Ishikawa (cell line): Measurements from ENCODE around the gene SRA1.

Experiments
- CEBPB ChIP-seq: IDR thresholded peaks from 2 replicates; pipeline ENCODE4 v1.6.1; 2012
- CREB1 ChIP-seq: IDR thresholded peaks from 2 replicates; pipeline ENCODE4 v1.6.1; 2012; ENCODE audit warnings: low read depth
- EGR1 ChIP-seq: IDR thresholded peaks from 2 replicates; pipeline ENCODE4 v1.6.1; 2012
- EP300 ChIP-seq: IDR thresholded peaks from 2 replicates; pipeline ENCODE4 v1.6.1; 2012; ENCODE audit warnings: borderline replicate concordance
- FOXM1 ChIP-seq: IDR thresholded peaks from 2 replicates; pipeline ENCODE4 v1.6.1; 2012; ENCODE audit warnings: low read depth, borderline replicate concordance
- MAX ChIP-seq: IDR thresholded peaks from 2 replicates; pipeline ENCODE4 v1.6.1; 2012
- NFIC ChIP-seq: IDR thresholded peaks from 2 replicates; pipeline ENCODE4 v1.6.1; 2012
- RAD21 ChIP-seq: IDR thresholded peaks from 2 replicates; pipeline ENCODE4 v1.6.1; 2012; ENCODE audit warnings: low read depth
- REST ChIP-seq: IDR thresholded peaks from 2 replicates; pipeline ENCODE4 v1.6.1; 2012; ENCODE audit warnings: low read depth, mild to moderate bottlenecking
- TAF1 ChIP-seq: IDR thresholded peaks from 2 replicates; pipeline ENCODE4 v1.6.1; 2012; ENCODE audit warnings: low read depth, mild to moderate bottlenecking
- TCF12 ChIP-seq: IDR thresholded peaks from 2 replicates; pipeline ENCODE4 v1.6.1; 2012; ENCODE audit warnings: low read depth
- TEAD4 ChIP-seq: IDR thresholded peaks from 2 replicates; pipeline ENCODE4 v1.6.1; 2012
- YY1 ChIP-seq: IDR thresholded peaks from 2 replicates; pipeline ENCODE4 v1.6.1; 2012; ENCODE audit warnings: low read depth
- ZBTB7A ChIP-seq: IDR thresholded peaks from 2 replicates; pipeline ENCODE4 v1.6.1; 2012; ENCODE audit warnings: low read depth

GRCh38 chr5:140550147-140551079 lies 6.9 kb downstream of the SRA1 start:
- TF ChIP-seq EP300: no peak
- no peak for TF ChIP-seq TCF12
- TF ChIP-seq ZBTB7A: no peak
- TF ChIP-seq TAF1: no peak
- no peak for TF ChIP-seq CEBPB
- no peak for TF ChIP-seq RAD21
- no peak for TF ChIP-seq YY1
- TF ChIP-seq CREB1: no peak
- TF ChIP-seq NFIC: no peak
- TF ChIP-seq FOXM1: no peak
- no peak for TF ChIP-seq MAX
- no peak for TF ChIP-seq TEAD4
- no peak for TF ChIP-seq REST
- TF ChIP-seq EGR1: no peak
